Measurements from ENCODE around the gene PITPNC1.

GRCh38 chr17:67638871-67639270 lies 261.8 kb downstream of the PITPNC1 start:
- no peak for TF ChIP-seq CTCF (IDR thresholded peaks at IDR 0.05)
- no peak for TF ChIP-seq POLR2AphosphoS5 (IDR thresholded peaks at IDR 0.05; ENCODE audit: low read depth, low read length)

Data from Panc1 (cell line).